OCI-LY1 (cell line): Measurements from ENCODE around the gene MMEL1.

Experiments
- H2AFZ ChIP-seq: fragments of 200-600 bp; sonication (generic), shearing (Covaris generic); 2 replicates; pipeline ENCODE4 v1.6.0; 2014; ENCODE audit warnings: antibody characterized with exemption, mild to moderate bottlenecking, low read length
- H3F3A ChIP-seq: fragments of 200-600 bp; sonication (generic), shearing (Covaris generic); 2 replicates; pipeline ENCODE4 v1.6.0; 2014; ENCODE audit warnings: mild to moderate bottlenecking, antibody characterized with exemption, low read length, moderate library complexity; ENCODE audit not compliant: insufficient read depth
- H3K27ac ChIP-seq: fragments of 200-600 bp; sonication (generic); 2 replicates; pipeline ENCODE4 v1.5.1; 2014; ENCODE audit warnings: low read length, mixed run types, mild to moderate bottlenecking, low read depth; ENCODE audit not compliant: poor library complexity, severe bottlenecking
- H3K27me3 ChIP-seq: fragments of 200-600 bp; sonication (generic); 2 replicates; pipeline ENCODE4 v1.6.0; 2014; ENCODE audit warnings: antibody characterized with exemption, mild to moderate bottlenecking, low read length, moderate library complexity; ENCODE audit not compliant: insufficient read depth
- H3K36me3 ChIP-seq: fragments of 200-600 bp; sonication (generic); 2 replicates; pipeline ENCODE4 v1.6.1; 2014; ENCODE audit warnings: mild to moderate bottlenecking, antibody characterized with exemption, low read length, moderate library complexity, mixed read lengths; ENCODE audit not compliant: insufficient read depth
- H3K4me1 ChIP-seq: fragments of 200-600 bp; sonication (generic); 2 replicates; pipeline ENCODE4 v1.5.1; 2014; ENCODE audit warnings: mild to moderate bottlenecking, low read length, moderate library complexity; ENCODE audit not compliant: insufficient read depth, severe bottlenecking
- H3K4me2 ChIP-seq: fragments of 200-600 bp; sonication (generic), shearing (Covaris generic); 2 replicates; pipeline ENCODE4 v1.6.1; 2014; ENCODE audit warnings: low read length
- H3K4me3 ChIP-seq: fragments of 200-600 bp; sonication (generic); 2 replicates; pipeline ENCODE4 v1.5.1; 2014; ENCODE audit warnings: low read length, low read depth, mild to moderate bottlenecking, mixed read lengths; ENCODE audit not compliant: poor library complexity, severe bottlenecking
- H3K79me2 ChIP-seq: fragments of 200-600 bp; shearing (Covaris generic); 2 replicates; pipeline ENCODE4 v1.6.1; 2016; ENCODE audit warnings: mixed run types, low read length, mixed read lengths; ENCODE audit not compliant: insufficient read depth
- H3K9ac ChIP-seq: fragments of 200-600 bp; sonication (generic), shearing (Covaris generic); 2 replicates; pipeline ENCODE4 v1.6.1; 2014; ENCODE audit warnings: mild to moderate bottlenecking, low read length, mixed read lengths
- H3K9me2 ChIP-seq: fragments of 200-600 bp; sonication (generic), shearing (Covaris generic); 2 replicates; pipeline ENCODE4 v1.6.1; 2014; ENCODE audit warnings: low read depth, mild to moderate bottlenecking, low read length, mixed read lengths
- H3K9me3 ChIP-seq: fragments of 200-600 bp; shearing (Covaris generic); 2 replicates; pipeline ENCODE4 v1.6.1; 2014; ENCODE audit warnings: low read length, mixed read lengths
- H4K20me1 ChIP-seq: fragments of 200-600 bp; sonication (generic), shearing (Covaris generic); 2 replicates; pipeline ENCODE4 v1.6.0; 2016; ENCODE audit warnings: mild to moderate bottlenecking, low read length; ENCODE audit not compliant: insufficient read depth
- CTCF ChIP-seq: fragments of 200-600 bp; sonication (generic), shearing (Covaris generic); IDR thresholded peaks from 2 replicates; pipeline ENCODE4 v1.5.1; 2017; ENCODE audit warnings: mild to moderate bottlenecking, antibody characterized with exemption, low read length, moderate library complexity, mixed read lengths
- EZH2 ChIP-seq: fragments of 200-600 bp; sonication (generic), shearing (Covaris generic); IDR thresholded peaks from 2 replicates; pipeline ENCODE4 v1.8.0; 2017; ENCODE audit warnings: borderline replicate concordance, mixed run types, mild to moderate bottlenecking, antibody characterized with exemption, low read length, moderate library complexity, mixed read lengths

MMEL1 gene

GRCh38 chr1:2543543-2544092 is 89.2 kb downstream of the MMEL1 start:
- no peaks in the 10 kb centered on the region for H3K9me3 ChIP-seq
- no peak overlapping the region for H3K4me3 ChIP-seq
- TF ChIP-seq CTCF (no peak), EZH2 (no peak)
- no peak overlapping the region for H2AFZ ChIP-seq
- H3K4me1 ChIP-seq = peaks cover 23% of the 10 kb centered on the region
- H3K36me3 ChIP-seq = no peaks in the 10 kb centered on the region
- H3K4me2 ChIP-seq = no peak overlapping the region
- H3K9ac ChIP-seq = no peak overlapping the region
- no peak overlapping the region for H3K27ac ChIP-seq
- H3K79me2 ChIP-seq = no peaks in the 10 kb centered on the region
- H4K20me1 ChIP-seq = no peaks in the 10 kb centered on the region
- no peaks in the 10 kb centered on the region for H3K9me2 ChIP-seq
- H3F3A ChIP-seq = no peaks in the 10 kb centered on the region
- 0 out of 2 replicates have a peak, but pooled peaks cover under 1% of the 10 kb centered on the region for H3K27me3 ChIP-seq

- no peaks in the 10 kb centered on the region for H3K9me3 ChIP-seq
- H3K4me1 ChIP-seq = peaks cover 11% of the 10 kb centered on the region
- H3F3A ChIP-seq = no peaks in the 10 kb centered on the region
- no peak overlapping the region for H3K4me2 ChIP-seq
- H3K36me3 ChIP-seq = no peaks in the 10 kb centered on the region
- H3K27me3 ChIP-seq = 0 out of 2 replicates have a peak, but pooled peaks cover 7% of the 10 kb centered on the region
- H3K79me2 ChIP-seq = no peaks in the 10 kb centered on the region
- TF ChIP-seq CTCF (no peak), EZH2 (no peak)
- no peak overlapping the region for H3K4me3 ChIP-seq
- H3K9ac ChIP-seq = no peak overlapping the region
- H4K20me1 ChIP-seq = no peaks in the 10 kb centered on the region
- H3K27ac ChIP-seq = no peak overlapping the region
- no peaks in the 10 kb centered on the region for H3K9me2 ChIP-seq
- no peak overlapping the region for H2AFZ ChIP-seq
Measured at GRCh38 chr1:2542246-2542915, 90.4 kb downstream of the MMEL1 start.

- Histone ChIP-seq H3K27ac (no peak overlapping the region), H3K27me3 (0 out of 2 replicates have a peak, but pooled peaks cover 7% of the 10 kb centered on the region), H2AFZ (no peak overlapping the region), H3K9me2 (no peaks in the 10 kb centered on the region), H3F3A (no peaks in the 10 kb centered on the region), H3K36me3 (no peaks in the 10 kb centered on the region), H3K4me1 (peaks cover 4% of the 10 kb centered on the region), H3K4me3 (no peak overlapping the region), H3K9ac (no peak overlapping the region), H4K20me1 (no peaks in the 10 kb centered on the region), H3K9me3 (no peaks in the 10 kb centered on the region), H3K4me2 (no peak overlapping the region), H3K79me2 (no peaks in the 10 kb centered on the region)
- TF ChIP-seq EZH2 = no peak
Measured at GRCh38 chr1:2541619-2542245, 91.1 kb downstream of the MMEL1 start.
